BJ (cell line): ENCODE measurements around the gene HCRT. TPM values are rescaled to one million over a fixed set of nuclear protein-coding genes. Genes with fewer than 3 reads are reported as not detected.

Experiments used
- CTCF ChIA-PET: fragments of 350-600 bp; formaldehyde crosslinking; extraction: SDS; loops from one replicate; lab custom pipeline; 2021; ENCODE audit warnings: antibody characterized with exemption, inconsistent platforms; lab: Yijun Ruan, JAX
- POLR2A ChIA-PET: fragments of 300-600 bp; sonication (Branson Sonifier 250); formaldehyde crosslinking; extraction: SDS; loops from one replicate; lab custom pipeline; 2021; ENCODE audit warnings: antibody characterized with exemption; lab: Charles Lee
- DNase-seq: peaks from one replicate; pipeline ENCODE4 v3.0.0-alpha.2; 2011; ENCODE audit warnings: low read depth
- H3K27me3 ChIP-seq: 2 replicates; pipeline ENCODE4 v1.6.0; 2011; ENCODE audit warnings: low read length; ENCODE audit not compliant: control insufficient read depth, insufficient read depth
- H3K36me3 ChIP-seq: 2 replicates; pipeline ENCODE4 v1.5.1; 2011; ENCODE audit warnings: low read length; ENCODE audit not compliant: control insufficient read depth, insufficient read depth
- H3K4me3 ChIP-seq: 2 replicates; pipeline ENCODE4 v1.5.1; 2011; ENCODE audit warnings: low read depth, mild to moderate bottlenecking, control low read depth, low read length
- polyA plus RNA-seq: library from polyadenylated mRNA; depleted of rRNA; stranded (reverse); fragments of >200 nt; gene quantifications from 2 replicates; pipeline ENCODE4 v1.2.3, GENCODE V29; 2011; rRNA removed
- TF ChIP-seq, protein P1 (sequence below): IDR thresholded peaks from 2 replicates; pipeline ENCODE4 v1.5.1; 2011; ENCODE audit warnings: low read depth, mild to moderate bottlenecking, control low read depth, inconsistent platforms, low read length, moderate library complexity; ENCODE audit not compliant: insufficient read depth

The HCRT gene
- polyA plus RNA-seq, 1 experiment = not detected

GRCh38 chr17:42138749-42139492 is 46.3 kb downstream of the HCRT start:
- ChIA-PET CTCF (interaction anchor here (0.8 kb wide), 1 partner anchor 18 kb away, joined by 7 read pairs; no protein-coding TSS in a partner anchor), POLR2A (no interaction called here)
- H3K4me3 ChIP-seq = no peak overlapping the region
- H3K27me3 ChIP-seq = no peaks in the 10 kb centered on the region
- DNase-seq = no peak
- TF ChIP-seq, protein P1, sequence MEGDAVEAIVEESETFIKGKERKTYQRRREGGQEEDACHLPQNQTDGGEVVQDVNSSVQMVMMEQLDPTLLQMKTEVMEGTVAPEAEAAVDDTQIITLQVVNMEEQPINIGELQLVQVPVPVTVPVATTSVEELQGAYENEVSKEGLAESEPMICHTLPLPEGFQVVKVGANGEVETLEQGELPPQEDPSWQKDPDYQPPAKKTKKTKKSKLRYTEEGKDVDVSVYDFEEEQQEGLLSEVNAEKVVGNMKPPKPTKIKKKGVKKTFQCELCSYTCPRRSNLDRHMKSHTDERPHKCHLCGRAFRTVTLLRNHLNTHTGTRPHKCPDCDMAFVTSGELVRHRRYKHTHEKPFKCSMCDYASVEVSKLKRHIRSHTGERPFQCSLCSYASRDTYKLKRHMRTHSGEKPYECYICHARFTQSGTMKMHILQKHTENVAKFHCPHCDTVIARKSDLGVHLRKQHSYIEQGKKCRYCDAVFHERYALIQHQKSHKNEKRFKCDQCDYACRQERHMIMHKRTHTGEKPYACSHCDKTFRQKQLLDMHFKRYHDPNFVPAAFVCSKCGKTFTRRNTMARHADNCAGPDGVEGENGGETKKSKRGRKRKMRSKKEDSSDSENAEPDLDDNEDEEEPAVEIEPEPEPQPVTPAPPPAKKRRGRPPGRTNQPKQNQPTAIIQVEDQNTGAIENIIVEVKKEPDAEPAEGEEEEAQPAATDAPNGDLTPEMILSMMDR = no peak
- H3K36me3 ChIP-seq = peaks cover 1% of the 10 kb centered on the region; the same call in 1 of the 2 replicates

DNA sequence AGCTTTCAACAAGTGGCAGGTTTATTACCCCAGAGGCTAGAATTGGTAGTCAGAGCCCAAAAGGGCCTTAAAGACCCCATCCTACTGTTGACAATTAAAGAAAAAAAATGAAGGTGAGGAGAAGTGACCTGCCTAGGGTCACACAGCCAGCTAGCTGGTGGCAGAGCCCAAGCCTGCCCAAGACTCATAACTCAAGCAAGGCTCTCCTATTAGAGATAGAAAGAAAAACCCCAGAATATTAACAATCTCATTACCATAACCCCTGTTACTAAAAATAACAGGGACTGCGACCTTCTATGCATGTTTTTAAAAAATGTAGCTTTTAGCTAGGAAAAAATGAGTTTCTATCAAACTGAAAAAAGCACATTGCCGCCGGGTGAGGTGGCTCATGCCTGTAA is 48.6 kb downstream of the HCRT start:
- Histone ChIP-seq H3K36me3 (peaks cover 1% of the 10 kb centered on the region; the same call in 1 of the 2 replicates), H3K4me3 (no peak overlapping the region), H3K27me3 (no peaks in the 10 kb centered on the region)
- CTCF ChIA-PET = interaction anchor here (0.8 to 3.0 kb wide), 8 partner anchors 16 to 117 kb away, joined by 3 to 8 read pairs (median 4); partner anchors contain the start of genes KCNH4 and NKIRAS2
- DNase-seq = no peak
- TF ChIP-seq, protein P1 = no peak
- POLR2A ChIA-PET = no interaction called here

DNA sequence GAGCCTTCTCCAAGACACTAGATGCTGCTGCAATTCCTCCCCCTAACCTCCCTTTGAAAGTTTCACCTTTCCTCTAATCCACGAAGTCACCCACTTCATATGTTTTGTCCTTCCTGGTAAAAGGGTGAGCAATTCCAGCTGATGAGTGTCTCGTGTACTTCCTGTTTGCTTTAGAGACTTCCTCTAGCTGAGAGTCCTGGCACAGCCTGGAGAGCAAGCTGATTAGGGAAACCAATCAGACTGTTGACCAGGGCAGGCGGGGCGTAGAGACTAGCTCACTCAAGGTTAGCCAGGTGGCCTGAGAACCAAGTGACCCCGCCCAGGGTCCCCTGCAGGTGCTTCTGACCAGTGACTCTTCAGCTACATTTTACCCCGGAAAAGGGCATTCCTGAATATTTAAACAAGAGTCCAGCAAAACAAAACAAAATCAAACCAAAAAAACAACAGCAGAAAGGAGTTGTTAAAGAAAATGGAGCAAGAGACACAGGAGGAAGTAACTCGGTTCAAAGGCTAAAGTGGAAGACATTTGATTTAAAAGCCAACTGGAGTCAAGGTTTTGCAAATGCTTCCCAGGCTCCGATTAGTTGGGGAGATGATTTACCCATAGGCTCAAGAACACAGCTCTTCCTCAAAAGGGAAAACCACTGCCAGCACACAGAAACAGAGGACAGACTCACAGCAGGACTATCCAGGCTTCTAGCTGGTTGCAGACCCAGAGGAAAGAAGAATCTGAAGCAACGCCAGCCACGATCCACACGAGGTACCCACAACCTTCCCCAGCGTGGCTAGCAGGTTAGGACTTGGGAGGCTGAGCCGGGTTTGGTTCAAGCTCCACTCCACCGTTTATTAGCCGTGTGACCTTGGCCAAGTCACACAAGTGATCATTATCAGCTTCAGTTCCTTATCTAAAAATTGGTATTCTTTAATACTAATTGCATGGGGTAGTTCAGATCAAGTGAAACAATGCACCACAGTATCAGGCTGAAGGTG is 49.3 kb downstream of the HCRT start:
- TF ChIP-seq, protein P1 = no peak
- ChIA-PET POLR2A (no interaction called here), CTCF (interaction anchor here (0.7 to 3.0 kb wide), 6 partner anchors 8 to 116 kb away, joined by 3 to 8 read pairs (median 6); partner anchors contain the start of genes KCNH4 and NKIRAS2)
- Histone ChIP-seq H3K4me3 (no peak overlapping the region), H3K27me3 (no peaks in the 10 kb centered on the region), H3K36me3 (peaks cover 1% of the 10 kb centered on the region; the same call in 1 of the 2 replicates)
- no peak for DNase-seq

DNA sequence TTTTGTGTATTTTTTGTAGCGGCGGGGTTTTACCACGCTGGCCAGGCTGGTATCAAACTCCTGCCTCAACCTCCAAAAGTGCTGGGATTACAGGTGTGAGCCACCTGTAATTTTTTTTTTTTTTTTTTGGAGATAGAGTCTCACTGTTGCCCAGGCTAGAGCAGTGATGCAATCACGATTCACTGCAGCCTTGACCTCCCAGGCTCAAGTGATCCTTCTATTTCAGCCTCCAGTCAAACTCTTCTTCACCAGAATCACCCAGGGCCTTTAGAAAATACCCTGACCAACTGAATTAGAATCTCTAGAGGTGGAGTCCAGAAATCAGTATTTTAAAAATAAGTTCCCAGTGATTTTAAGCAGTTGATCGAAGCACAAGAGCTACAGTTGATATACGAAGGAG is 50.1 kb downstream of the HCRT start:
- no peak for DNase-seq
- peaks cover 2% of the 10 kb centered on the region for H3K36me3 ChIP-seq
- ChIA-PET POLR2A (no interaction called here), CTCF (interaction anchor here (2.0 to 3.0 kb wide), 3 partner anchors 21 to 115 kb away, joined by 7 to 8 read pairs (median 7); partner anchors contain the start of genes KCNH4 and NKIRAS2)
- TF ChIP-seq, protein P1 = no peak
- no peaks in the 10 kb centered on the region for H3K27me3 ChIP-seq
- H3K4me3 ChIP-seq = no peak overlapping the region

Other genes starting within 250 kb of the HCRT start
- 53.5 and 66.2 TPM in 2 replicates for gene CNP, start 218.7 kb downstream of the HCRT start, polyA plus RNA-seq
- gene DNAJC7, start 168.0 kb downstream of the HCRT start, polyA plus RNA-seq = 41.1 and 46.9 TPM in 2 replicates
- 55.9 and 81.4 TPM in 2 replicates for gene NKIRAS2, start 165.4 kb downstream of the HCRT start, polyA plus RNA-seq
- 0.07 and 0.11 TPM in 2 replicates for gene C17orf113, start 134.9 kb downstream of the HCRT start, polyA plus RNA-seq
- gene ZNF385C, start 87.0 kb downstream of the HCRT start, polyA plus RNA-seq = 0.04 TPM in 1 of 2 replicates, not detected in the other
- 11.6 and 18.0 TPM in 2 replicates for gene DHX58, start 72.7 kb downstream of the HCRT start, polyA plus RNA-seq
- 18.2 and 25.2 TPM in 2 replicates for gene KAT2A, start 64.1 kb downstream of the HCRT start, polyA plus RNA-seq
- not detected in 2 replicates for gene HSPB9, start 62.6 kb downstream of the HCRT start, polyA plus RNA-seq
- gene RAB5C, start 30.5 kb downstream of the HCRT start, polyA plus RNA-seq = 179 and 239 TPM in 2 replicates
- gene KCNH4, start 4.3 kb downstream of the HCRT start, polyA plus RNA-seq = 0.02 and 0.07 TPM in 2 replicates
- 9.0 and 16.5 TPM in 2 replicates for gene GHDC, start 9.0 kb upstream of the HCRT start, polyA plus RNA-seq
- gene STAT5B, start 90.9 kb upstream of the HCRT start, polyA plus RNA-seq = 29.8 and 37.2 TPM in 2 replicates
- gene STAT5A, start 103.0 kb upstream of the HCRT start, polyA plus RNA-seq = 6.2 and 17.2 TPM in 2 replicates
- gene STAT3, start 203.0 kb upstream of the HCRT start, polyA plus RNA-seq = 62.0 and 74.4 TPM in 2 replicates
- gene CAVIN1, start 237.8 kb upstream of the HCRT start, polyA plus RNA-seq = 607 and 734 TPM in 2 replicates